ENCODE results near the gene TEDC2. TPM values are rescaled to one million over a fixed set of nuclear protein-coding genes. Genes with fewer than 3 reads are reported as not detected.

The TEDC2 gene
- polyA plus RNA-seq, 3 donors, result 0.28 TPM; not detected in 2

DNA sequence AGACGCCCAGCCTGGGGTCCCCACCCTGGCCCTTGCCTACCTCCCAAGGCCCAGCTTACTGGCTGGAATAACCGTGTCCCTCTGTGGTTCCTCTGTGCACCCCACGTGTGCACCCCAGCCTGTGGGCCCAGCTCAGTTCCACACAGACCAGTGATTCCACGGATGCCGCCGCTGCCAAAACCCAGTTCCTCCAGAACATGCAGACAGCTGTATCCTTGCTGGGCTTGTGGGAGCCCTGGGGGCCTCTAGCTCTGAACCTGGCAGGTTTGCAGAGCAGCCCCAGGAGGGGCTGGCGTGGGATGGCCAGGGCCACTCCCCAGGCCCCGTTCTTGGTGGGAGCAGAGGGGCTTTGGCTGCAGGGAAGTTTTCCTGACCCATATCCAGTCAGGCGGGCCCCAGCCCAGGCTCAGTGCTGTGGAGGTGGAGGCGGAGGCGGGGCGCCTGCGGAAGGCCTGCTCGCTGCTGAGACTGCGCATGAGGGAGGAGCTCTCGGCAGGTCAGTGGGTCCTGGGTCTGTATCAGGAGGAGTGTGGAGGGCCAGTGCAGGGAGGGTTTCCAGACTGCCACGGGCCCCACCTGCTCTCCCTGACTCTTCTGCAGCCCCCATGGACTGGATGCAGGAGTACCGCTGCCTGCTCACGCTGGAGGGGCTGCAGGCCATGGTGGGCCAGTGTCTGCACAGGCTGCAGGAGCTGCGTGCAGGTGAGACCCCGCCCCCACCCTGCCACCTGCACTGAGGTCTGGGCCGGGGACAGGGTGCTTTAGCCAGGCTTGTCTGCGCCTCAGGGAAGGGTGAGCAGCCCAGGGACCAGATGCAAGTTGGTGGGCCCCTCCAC is 2.3 kb downstream of the TEDC2 start:
- peak overlapping the region in 1 of 7 donors; percentile 30 for H3K27ac Mint-ChIP-seq
- peaks cover 0 to 3% of the 10 kb centered on the region in 2 donors for H3K9me3 ChIP-seq (replicated peaks in 1 of 2; ENCODE audit: control insufficient read depth in 1 of 2, insufficient read depth in 1 of 2, low read length in 2 of 2)
- H3K4me2 ChIP-seq (replicated peaks; ENCODE audit: extremely low read depth, low read length, poor library complexity, severe bottlenecking), result no peak overlapping the region
- H3K9ac ChIP-seq (ENCODE audit: insufficient read depth, low read length, poor library complexity, severe bottlenecking), result no peak overlapping the region
- H3K27ac ChIP-seq (ENCODE audit: low read depth in 1 of 2, low read length in 2 of 2), result no peak overlapping the region
- peaks cover 2 to 8% of the 10 kb centered on the region in 2 donors for H3K27me3 ChIP-seq (ENCODE audit: control insufficient read depth in 2 of 2, insufficient read depth in 2 of 2, low read length in 2 of 2)
- H2AFZ ChIP-seq (ENCODE audit: insufficient read depth, low read depth, low read length, poor library complexity, severe bottlenecking), result no peak overlapping the region
- H3K36me3 Mint-ChIP-seq, result peaks cover 6 to 7% of the 10 kb centered on the region in 2 donors
- peaks cover 9 to 14% (median 14%) of the 10 kb centered on the region in 3 donors for H3K27me3 Mint-ChIP-seq (ENCODE audit: low read depth in 3 of 3)
- H4K20me1 ChIP-seq (ENCODE audit: insufficient read depth, low read length), result no peaks in the 10 kb centered on the region
- no peak for DNase-seq
- WGBS (ENCODE audit: insufficient coverage), result 93% methylated on average over 23 of the region's 23 CpGs
- intact Hi-C loops (cut with micrococcal nuclease), result loop anchor here in 1 of 2 donors (5.0 kb wide), 1 partner anchor 35 kb away; the partner anchor contains the start of gene CCNF
- no peak overlapping the region for H3K4me3 ChIP-seq (replicated peaks in 1 of 3; ENCODE audit: low read depth in 2 of 3, low read length in 3 of 3)
- H3K4me1 ChIP-seq (ENCODE audit: control insufficient read depth in 1 of 2, insufficient read depth in 2 of 2, low read length in 2 of 2), result peaks cover 13 to 34% of the 10 kb centered on the region in 2 donors
- H3K4me1 Mint-ChIP-seq, result peaks cover 19% of the 10 kb centered on the region
- H3K36me3 ChIP-seq (replicated peaks in 1 of 2; ENCODE audit: control insufficient read depth in 1 of 2, insufficient read depth in 2 of 2, low read length in 2 of 2), result peaks cover 2 to 6% of the 10 kb centered on the region in 2 donors
- H3K79me2 ChIP-seq (ENCODE audit: insufficient read depth, low read length), result no peaks in the 10 kb centered on the region
- H3K9me3 Mint-ChIP-seq, result peaks cover 0 to 2% (median 0%) of the 10 kb centered on the region in 7 donors
- TF ChIP-seq, protein P1, sequence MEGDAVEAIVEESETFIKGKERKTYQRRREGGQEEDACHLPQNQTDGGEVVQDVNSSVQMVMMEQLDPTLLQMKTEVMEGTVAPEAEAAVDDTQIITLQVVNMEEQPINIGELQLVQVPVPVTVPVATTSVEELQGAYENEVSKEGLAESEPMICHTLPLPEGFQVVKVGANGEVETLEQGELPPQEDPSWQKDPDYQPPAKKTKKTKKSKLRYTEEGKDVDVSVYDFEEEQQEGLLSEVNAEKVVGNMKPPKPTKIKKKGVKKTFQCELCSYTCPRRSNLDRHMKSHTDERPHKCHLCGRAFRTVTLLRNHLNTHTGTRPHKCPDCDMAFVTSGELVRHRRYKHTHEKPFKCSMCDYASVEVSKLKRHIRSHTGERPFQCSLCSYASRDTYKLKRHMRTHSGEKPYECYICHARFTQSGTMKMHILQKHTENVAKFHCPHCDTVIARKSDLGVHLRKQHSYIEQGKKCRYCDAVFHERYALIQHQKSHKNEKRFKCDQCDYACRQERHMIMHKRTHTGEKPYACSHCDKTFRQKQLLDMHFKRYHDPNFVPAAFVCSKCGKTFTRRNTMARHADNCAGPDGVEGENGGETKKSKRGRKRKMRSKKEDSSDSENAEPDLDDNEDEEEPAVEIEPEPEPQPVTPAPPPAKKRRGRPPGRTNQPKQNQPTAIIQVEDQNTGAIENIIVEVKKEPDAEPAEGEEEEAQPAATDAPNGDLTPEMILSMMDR (IDR thresholded peaks at IDR 0.05), result no peak
- no peak overlapping the region for H3K4me3 Mint-ChIP-seq

DNA sequence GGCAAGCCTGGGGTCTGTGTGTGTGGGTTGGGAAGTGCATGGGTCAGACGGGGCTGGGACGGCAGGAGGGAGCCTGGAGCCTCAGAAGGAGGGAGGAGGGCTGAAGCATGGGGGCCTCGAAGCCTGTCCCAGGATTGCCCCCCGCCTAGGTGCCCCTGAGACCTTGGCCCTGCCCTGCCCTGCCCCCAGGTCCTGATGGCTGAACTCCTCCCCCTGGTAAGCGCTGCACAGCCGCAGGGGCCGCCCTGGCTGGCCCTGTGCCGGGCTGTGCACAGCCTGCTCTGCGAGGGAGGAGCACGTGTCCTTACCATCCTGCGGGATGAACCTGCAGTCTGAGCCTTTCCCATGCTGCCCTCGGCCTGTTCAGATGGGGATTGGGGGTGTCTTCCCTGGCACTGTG is 4.4 kb downstream of the TEDC2 start:
- H3K27me3 Mint-ChIP-seq (ENCODE audit: low read depth in 3 of 3), result peaks cover 24 to 33% (median 29%) of the 10 kb centered on the region in 3 donors
- Histone ChIP-seq H3K4me2 (replicated peaks; ENCODE audit: extremely low read depth, low read length, poor library complexity, severe bottlenecking) (no peak overlapping the region), H3K27ac (ENCODE audit: low read depth in 1 of 2, low read length in 2 of 2) (no peak overlapping the region), H3K36me3 (replicated peaks in 1 of 2; ENCODE audit: control insufficient read depth in 1 of 2, insufficient read depth in 2 of 2, low read length in 2 of 2) (no peaks in the 10 kb centered on the region), H3K9me3 (replicated peaks in 1 of 2; ENCODE audit: control insufficient read depth in 1 of 2, insufficient read depth in 1 of 2, low read length in 2 of 2) (peaks cover 0 to 5% of the 10 kb centered on the region in 2 donors), H2AFZ (ENCODE audit: insufficient read depth, low read depth, low read length, poor library complexity, severe bottlenecking) (no peak overlapping the region), H4K20me1 (ENCODE audit: insufficient read depth, low read length) (no peaks in the 10 kb centered on the region), H3K27me3 (ENCODE audit: control insufficient read depth in 2 of 2, insufficient read depth in 2 of 2, low read length in 2 of 2) (peaks cover 15 to 24% of the 10 kb centered on the region in 2 donors), H3K79me2 (ENCODE audit: insufficient read depth, low read length) (no peaks in the 10 kb centered on the region), H3K4me3 (replicated peaks in 1 of 3; ENCODE audit: low read depth in 2 of 3, low read length in 3 of 3) (no peak overlapping the region), H3K4me1 (ENCODE audit: control insufficient read depth in 1 of 2, insufficient read depth in 2 of 2, low read length in 2 of 2) (peaks cover 17 to 47% of the 10 kb centered on the region in 2 donors), H3K9ac (ENCODE audit: insufficient read depth, low read length, poor library complexity, severe bottlenecking) (no peak overlapping the region)
- intact Hi-C loops (cut with micrococcal nuclease), result loop anchor here in 1 of 2 donors (5.0 kb wide), 1 partner anchor 37 kb away; the partner anchor contains the start of gene CCNF
- TF ChIP-seq, protein P1 (IDR thresholded peaks at IDR 0.05), result no peak
- H3K4me1 Mint-ChIP-seq, result peaks cover 24% of the 10 kb centered on the region
- no peak overlapping the region for H3K27ac Mint-ChIP-seq
- peaks cover 0 to 2% of the 10 kb centered on the region in 2 donors for H3K36me3 Mint-ChIP-seq
- no peak overlapping the region for H3K4me3 Mint-ChIP-seq
- WGBS (ENCODE audit: insufficient coverage), result 94% methylated on average over 11 of the region's 12 CpGs
- H3K9me3 Mint-ChIP-seq, result peaks cover 0 to 3% (median 2%) of the 10 kb centered on the region in 7 donors
- DNase-seq, result no peak
